Esophagus squamous epithelium (tissue), 5 donors: ENCODE data around the gene MIA2. TPM values are rescaled to one million over a fixed set of nuclear protein-coding genes. Genes with fewer than 3 reads are reported as not detected.

Source experiments
- DNase-seq: peaks from one replicate; lab custom pipeline; 2025; lab: John Stamatoyannopoulos, UW
- H3K27ac ChIP-seq, 4 donors: fragments of 200-600 bp; sonication (generic); one replicate each; pipeline ENCODE4 v1.5.1; 2016 to 2019; ENCODE audit warnings: mild to moderate bottlenecking in 1 of 4
- H3K27me3 ChIP-seq, 4 donors: fragments of 200-600 bp; sonication (generic); 1 replicate in 3 of 4; 2 replicates in 1 of 4; pipeline versions ENCODE4 v1.5.1 to v1.6.0; 2017 to 2021; ENCODE audit warnings: antibody characterized with exemption in 1 of 4
- H3K36me3 ChIP-seq, 3 donors: fragments of 200-600 bp; sonication (generic); one replicate each; pipeline ENCODE4 v1.5.1; 2016 to 2019
- H3K4me1 ChIP-seq, 3 donors: fragments of 200-600 bp; sonication (generic); one replicate each; pipeline ENCODE4 v1.5.1; 2017 to 2019
- H3K4me3 ChIP-seq, 4 donors: fragments of 200-600 bp; sonication (generic); 1 replicate in 3 of 4; 2 replicates in 1 of 4; pipeline ENCODE4 v1.5.1; 2016 to 2019; ENCODE audit warnings: mild to moderate bottlenecking in 2 of 4, moderate library complexity in 1 of 4
- H3K9me3 ChIP-seq, 3 donors: fragments of 200-600 bp; sonication (generic); one replicate each; pipeline ENCODE4 v1.5.1; 2016 to 2019
- POLR2A ChIP-seq, 4 donors: fragments of 450-650 bp; IDR thresholded peaks; one replicate each; pipeline ENCODE4 v1.6.1; 2017; ENCODE audit warnings: antibody characterized with exemption in 4 of 4, mild to moderate bottlenecking in 4 of 4, moderate library complexity in 3 of 4
- WGBS, 2 donors: methylation state at CpG; one replicate each; pipeline ENCODE4 v1.1.5; 2018; 5-methylcytosine and 5-hydroxymethylcytosine counted together
- intact Hi-C: fragments of 100-400 bp; cut with DNase I; formaldehyde crosslinking; loops from one replicate; pipeline ENCODE4 v1.15.0; 2022
- total RNA-seq, 4 donors: library from RNA; depleted of rRNA; stranded (reverse); fragments of >200 nt; gene quantifications; one replicate each; pipeline ENCODE4 v1.1.0, GENCODE V29; 2016
- TF ChIP-seq, protein P1 (sequence below), 6 experiments: fragments of 450-650 bp in 4 of 6; fragments of 200-600 bp in 2 of 6; sonication (generic) in 2 of 6; IDR thresholded peaks; one replicate each; pipeline ENCODE4 v1.5.1; 2016 to 2019; ENCODE audit warnings: antibody characterized with exemption in 6 of 6, mild to moderate bottlenecking in 4 of 6, moderate library complexity in 4 of 6
- donor health status: DM: yes; HTN: yes; CAD: no.

The MIA2 gene
- total RNA-seq, 4 donors from 2014 or later: 33.3 to 50.7 (median 38.7) TPM

DNA sequence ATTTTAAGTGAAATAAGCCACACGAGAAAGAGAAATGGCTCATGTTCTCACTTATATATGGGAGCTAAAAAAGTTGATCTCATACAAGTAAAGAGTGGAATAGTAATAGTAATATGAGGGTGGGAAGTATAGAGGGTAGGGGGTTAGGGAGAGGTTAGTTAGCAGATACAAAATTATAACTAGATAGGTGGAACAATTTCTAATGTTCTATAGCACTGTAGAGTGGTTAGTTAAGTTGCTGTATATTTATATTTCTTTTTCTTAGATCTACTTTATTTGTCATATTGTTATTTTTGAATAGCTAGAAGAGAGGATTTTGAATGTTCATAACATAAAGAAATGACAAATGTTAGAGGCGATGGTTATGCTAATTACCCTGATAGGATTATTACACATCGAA, 74.1 kb downstream of the MIA2 start:
- Histone ChIP-seq H3K9me3 (no peaks in the 10 kb centered on the region), H3K4me3 (no peak overlapping the region), H3K4me1 (no peaks in the 10 kb centered on the region), H3K27me3 (no peaks in the 10 kb centered on the region), H3K27ac (no peak overlapping the region), H3K36me3 (peaks cover 0 to 90% (median 0%) of the 10 kb centered on the region in 3 donors)
- intact Hi-C loops: no loop called here
- no peak for DNase-seq
- WGBS, 2 donors: 94 to 98% methylated on average over 3 of the region's 3 CpGs
- no peak for TF ChIP-seq POLR2A (IDR thresholded peaks at IDR 0.05)
- TF ChIP-seq, protein P1, sequence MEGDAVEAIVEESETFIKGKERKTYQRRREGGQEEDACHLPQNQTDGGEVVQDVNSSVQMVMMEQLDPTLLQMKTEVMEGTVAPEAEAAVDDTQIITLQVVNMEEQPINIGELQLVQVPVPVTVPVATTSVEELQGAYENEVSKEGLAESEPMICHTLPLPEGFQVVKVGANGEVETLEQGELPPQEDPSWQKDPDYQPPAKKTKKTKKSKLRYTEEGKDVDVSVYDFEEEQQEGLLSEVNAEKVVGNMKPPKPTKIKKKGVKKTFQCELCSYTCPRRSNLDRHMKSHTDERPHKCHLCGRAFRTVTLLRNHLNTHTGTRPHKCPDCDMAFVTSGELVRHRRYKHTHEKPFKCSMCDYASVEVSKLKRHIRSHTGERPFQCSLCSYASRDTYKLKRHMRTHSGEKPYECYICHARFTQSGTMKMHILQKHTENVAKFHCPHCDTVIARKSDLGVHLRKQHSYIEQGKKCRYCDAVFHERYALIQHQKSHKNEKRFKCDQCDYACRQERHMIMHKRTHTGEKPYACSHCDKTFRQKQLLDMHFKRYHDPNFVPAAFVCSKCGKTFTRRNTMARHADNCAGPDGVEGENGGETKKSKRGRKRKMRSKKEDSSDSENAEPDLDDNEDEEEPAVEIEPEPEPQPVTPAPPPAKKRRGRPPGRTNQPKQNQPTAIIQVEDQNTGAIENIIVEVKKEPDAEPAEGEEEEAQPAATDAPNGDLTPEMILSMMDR (IDR thresholded peaks at IDR 0.05): no peak

DNA sequence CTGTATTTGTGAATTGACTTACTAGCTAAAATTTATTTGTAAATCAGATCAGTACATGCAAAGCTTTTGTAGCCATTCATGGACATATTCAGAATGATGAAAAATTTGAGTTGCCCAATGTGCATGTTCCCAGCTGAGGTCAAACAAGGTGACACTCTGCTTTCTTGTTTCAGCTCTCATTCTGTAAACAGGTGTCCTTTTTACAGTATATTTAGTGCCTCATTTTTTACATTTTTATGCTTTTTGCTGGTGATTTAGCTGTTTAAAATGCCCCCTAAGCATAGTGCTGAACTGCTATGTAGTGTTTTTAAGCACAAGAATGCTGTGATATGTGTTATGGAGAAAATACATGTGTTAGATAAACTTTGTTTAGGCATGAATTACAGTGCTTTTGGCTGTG, 76.3 kb downstream of the MIA2 start:
- intact Hi-C loops: no loop called here
- no peaks in the 10 kb centered on the region for H3K9me3 ChIP-seq
- no peaks in the 10 kb centered on the region for H3K4me1 ChIP-seq
- no peak for DNase-seq
- TF ChIP-seq, protein P1 (IDR thresholded peaks at IDR 0.05): no peak
- no peak for TF ChIP-seq POLR2A (IDR thresholded peaks at IDR 0.05)
- H3K36me3 ChIP-seq: peaks cover 0 to 88% (median 0%) of the 10 kb centered on the region in 3 donors
- H3K4me3 ChIP-seq: no peak overlapping the region
- no peaks in the 10 kb centered on the region for H3K27me3 ChIP-seq
- H3K27ac ChIP-seq: no peak overlapping the region

DNA sequence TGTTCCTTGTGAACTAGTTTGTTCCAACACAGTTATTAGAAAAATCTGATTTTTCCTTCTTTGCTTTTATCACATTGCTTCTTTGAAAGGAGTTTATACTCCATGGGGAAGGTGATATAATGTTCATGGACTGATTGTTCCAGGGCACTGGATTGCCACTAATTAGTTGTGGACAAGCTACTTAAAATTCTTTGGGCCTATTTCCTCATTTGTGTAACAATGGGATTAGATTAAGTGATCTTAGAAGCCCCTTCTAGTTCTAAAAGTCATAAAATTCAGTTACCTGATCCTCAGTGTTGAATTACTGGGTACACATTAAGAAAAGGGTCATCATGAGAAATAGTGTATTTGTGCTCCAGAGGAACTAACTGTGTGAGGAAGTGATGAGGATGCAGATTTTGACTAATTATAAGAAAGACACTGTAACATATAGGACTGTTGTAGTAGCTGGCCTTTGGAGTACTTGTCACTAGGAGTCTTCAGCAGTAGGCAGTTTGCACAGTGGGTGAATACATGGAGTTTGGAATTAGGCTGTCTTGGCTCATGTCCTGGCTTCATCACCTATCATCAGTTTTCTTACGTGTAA, 82.2 kb downstream of the MIA2 start:
- no peaks in the 10 kb centered on the region for H3K4me1 ChIP-seq
- H3K36me3 ChIP-seq: peaks cover 0 to 98% (median 8%) of the 10 kb centered on the region in 3 donors
- H3K9me3 ChIP-seq: no peaks in the 10 kb centered on the region
- TF ChIP-seq POLR2A (IDR thresholded peaks at IDR 0.05): no peak
- no peaks in the 10 kb centered on the region for H3K27me3 ChIP-seq
- 85 to 100% methylated on average over 1 of the region's 1 CpG for WGBS, 2 donors
- DNase-seq: no peak
- H3K4me3 ChIP-seq: no peak overlapping the region
- H3K27ac ChIP-seq: no peak overlapping the region
- intact Hi-C loops: no loop called here

DNA sequence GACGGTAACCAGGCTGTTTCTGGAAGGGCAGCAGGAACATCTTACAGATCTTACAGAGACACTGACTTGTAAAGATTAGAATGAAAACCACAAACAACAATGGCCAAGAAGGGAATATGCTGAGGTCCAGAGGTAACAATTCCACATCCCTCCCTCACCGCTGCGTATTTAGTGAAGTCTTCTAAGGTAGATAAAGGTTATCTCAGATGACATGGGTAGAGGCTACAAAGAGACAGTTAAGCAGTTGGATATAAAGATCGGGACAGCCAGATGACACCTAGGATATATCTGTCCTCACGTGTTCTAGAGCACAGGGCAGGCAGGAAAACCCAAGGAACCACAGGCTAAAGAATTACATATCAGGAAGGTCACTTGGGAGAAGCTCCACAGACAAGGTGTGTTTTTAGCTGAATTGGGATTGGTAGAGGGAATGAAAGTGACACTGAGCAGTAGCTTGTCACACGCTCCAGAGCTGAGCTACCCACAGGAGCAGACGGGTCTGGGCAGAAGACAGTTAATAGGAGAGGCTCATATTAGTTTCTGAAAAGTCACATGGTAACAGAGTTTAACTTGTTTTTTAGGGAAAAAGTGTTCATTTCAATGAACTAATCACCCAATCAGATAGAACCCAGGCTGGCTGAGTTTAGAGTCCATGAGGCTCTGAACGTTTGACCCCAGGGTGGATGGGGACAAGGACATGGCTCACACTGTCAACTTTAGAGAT, 83.3 kb downstream of the MIA2 start:
- 90 to 94% methylated on average over 8 of the region's 8 CpGs for WGBS, 2 donors
- TF ChIP-seq, protein P1 (IDR thresholded peaks at IDR 0.05): no peak
- no peak for TF ChIP-seq POLR2A (IDR thresholded peaks at IDR 0.05)
- Histone ChIP-seq H3K27ac (no peak overlapping the region), H3K9me3 (no peaks in the 10 kb centered on the region), H3K36me3 (peaks cover 0 to 99% (median 9%) of the 10 kb centered on the region in 3 donors), H3K27me3 (no peaks in the 10 kb centered on the region), H3K4me3 (no peak overlapping the region), H3K4me1 (no peaks in the 10 kb centered on the region)
- intact Hi-C loops: no loop called here
- DNase-seq: no peak

DNA sequence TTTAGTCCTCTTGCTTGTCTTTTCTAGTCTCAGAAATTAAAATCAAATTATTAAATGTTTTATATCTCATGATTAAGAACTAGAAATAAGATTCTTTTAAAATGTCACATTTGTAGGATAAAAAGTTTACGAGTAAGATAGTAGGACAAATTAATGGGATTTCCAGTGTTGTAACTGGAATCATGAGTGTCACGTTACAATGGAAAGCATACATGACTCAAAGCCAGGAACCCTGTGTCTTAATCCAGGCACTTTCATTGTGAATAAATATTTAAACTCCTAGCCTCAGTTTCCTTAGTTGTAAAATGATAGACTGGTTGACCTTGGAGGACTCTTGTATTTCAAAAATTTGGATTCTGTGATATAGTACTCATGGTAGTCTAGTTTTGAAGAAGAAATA, 84.9 kb downstream of the MIA2 start:
- no peak for DNase-seq
- no peak overlapping the region for H3K27ac ChIP-seq
- TF ChIP-seq, protein P1 (IDR thresholded peaks at IDR 0.05): no peak
- no peak for TF ChIP-seq POLR2A (IDR thresholded peaks at IDR 0.05)
- 82 to 84% methylated on average over 2 of the region's 2 CpGs for WGBS, 2 donors
- H3K36me3 ChIP-seq: peaks cover 0 to 99% (median 9%) of the 10 kb centered on the region in 3 donors
- H3K9me3 ChIP-seq: no peaks in the 10 kb centered on the region
- no peak overlapping the region for H3K4me3 ChIP-seq
- intact Hi-C loops: no loop called here
- H3K27me3 ChIP-seq: no peaks in the 10 kb centered on the region
- no peaks in the 10 kb centered on the region for H3K4me1 ChIP-seq
